Adrenal gland (tissue), 5 donors: ENCODE measurements around the gene ZBTB4.

Experiments used
- CTCF ChIP-seq, 6 experiments: fragments of 450-650 bp in 4 of 6; fragments of 200-600 bp in 2 of 6; sonication (generic) in 1 of 6; IDR thresholded peaks; 1 replicate in 5 of 6; 2 replicates in 1 of 6; pipeline versions ENCODE4 v1.5.1 to v1.8.0; 2016 to 2021; ENCODE audit warnings: antibody characterized with exemption in 6 of 6, mild to moderate bottlenecking in 2 of 6, moderate library complexity in 1 of 6
- POLR2A ChIP-seq, 2 donors: fragments of 450-650 bp; IDR thresholded peaks; one replicate each; pipeline ENCODE4 v1.6.1; 2017; ENCODE audit warnings: antibody characterized with exemption in 2 of 2, mild to moderate bottlenecking in 2 of 2, moderate library complexity in 1 of 2
- donor health status: DM: no; HTN: no; CAD: no.

- TF ChIP-seq POLR2A (IDR thresholded peaks at IDR 0.05) (no peak), CTCF (IDR thresholded peaks at IDR 0.05) (no peak)
Observed at GRCh38 chr17:7442142-7442541, 37.3 kb downstream of the ZBTB4 start.
